ENCODE results near the gene GBF1.

Gene GBF1

GRCh38 chr10:102412293-102412692 is 167.0 kb downstream of the GBF1 start:
- no peak for TF ChIP-seq GATA3 (IDR thresholded peaks at IDR 0.05; ENCODE audit: low read depth, low read length)
- TF ChIP-seq GATA2 (IDR thresholded peaks at IDR 0.05; ENCODE audit: low read depth, low read length), result no peak

- TF ChIP-seq GATA2 (IDR thresholded peaks at IDR 0.05; ENCODE audit: low read depth, low read length), result no peak
These were observed 167.8 kb downstream of the GBF1 start for GRCh38 chr10:102413053-102413705.

- TF ChIP-seq GATA3 (IDR thresholded peaks at IDR 0.05; ENCODE audit: low read depth, low read length), result no peak
These were observed 168.7 kb downstream of the GBF1 start for GRCh38 chr10:102413806-102414561.

- TF ChIP-seq GATA2 (IDR thresholded peaks at IDR 0.05; ENCODE audit: low read depth, low read length), result no peak
- TF ChIP-seq GATA3 (IDR thresholded peaks at IDR 0.05; ENCODE audit: low read depth, low read length), result no peak
These were observed 169.4 kb downstream of the GBF1 start for GRCh38 chr10:102414749-102415148.

GRCh38 chr10:102416283-102416682 is 171.0 kb downstream of the GBF1 start:
- TF ChIP-seq GATA2 (IDR thresholded peaks at IDR 0.05; ENCODE audit: low read depth, low read length) (no peak), GATA3 (IDR thresholded peaks at IDR 0.05; ENCODE audit: low read depth, low read length) (no peak)

- TF ChIP-seq GATA2 (IDR thresholded peaks at IDR 0.05; ENCODE audit: low read depth, low read length) (no peak), GATA3 (IDR thresholded peaks at IDR 0.05; ENCODE audit: low read depth, low read length) (no peak)
These were observed 171.4 kb downstream of the GBF1 start for GRCh38 chr10:102416695-102417094.

GRCh38 chr10:102418622-102419268 is 173.4 kb downstream of the GBF1 start, which contains the start of gene PSD:
PSD (minus strand) TSS chr10:102418785; CDS start chr10:102417038, 1,747 bp downstream.
- TF ChIP-seq GATA2 (IDR thresholded peaks at IDR 0.05; ENCODE audit: low read depth, low read length) (no peak), GATA3 (IDR thresholded peaks at IDR 0.05; ENCODE audit: low read depth, low read length) (no peak)

- TF ChIP-seq GATA3 (IDR thresholded peaks at IDR 0.05; ENCODE audit: low read depth, low read length) (no peak), GATA2 (IDR thresholded peaks at IDR 0.05; ENCODE audit: low read depth, low read length) (peak; percentile 29; the same call in 1 of the 2 replicates)
These were observed 174.2 kb downstream of the GBF1 start for GRCh38 chr10:102419269-102420180.

- no peak for TF ChIP-seq GATA2 (IDR thresholded peaks at IDR 0.05; ENCODE audit: low read depth, low read length)
- no peak for TF ChIP-seq GATA3 (IDR thresholded peaks at IDR 0.05; ENCODE audit: low read depth, low read length)
These were observed 174.9 kb downstream of the GBF1 start for GRCh38 chr10:102420181-102420713.

GRCh38 chr10:102420714-102421506 is 175.6 kb downstream of the GBF1 start, which contains the start of gene FBXL15:
FBXL15 (plus strand) TSS chr10:102420836; CDS start chr10:102421130, 294 bp downstream.
- TF ChIP-seq GATA3 (IDR thresholded peaks at IDR 0.05; ENCODE audit: low read depth, low read length), result no peak
- no peak for TF ChIP-seq GATA2 (IDR thresholded peaks at IDR 0.05; ENCODE audit: low read depth, low read length)

GRCh38 chr10:102421507-102421756 is 176.1 kb downstream of the GBF1 start:
- no peak for TF ChIP-seq GATA3 (IDR thresholded peaks at IDR 0.05; ENCODE audit: low read depth, low read length)
- TF ChIP-seq GATA2 (IDR thresholded peaks at IDR 0.05; ENCODE audit: low read depth, low read length), result no peak

- no peak for TF ChIP-seq GATA3 (IDR thresholded peaks at IDR 0.05; ENCODE audit: low read depth, low read length)
- no peak for TF ChIP-seq GATA2 (IDR thresholded peaks at IDR 0.05; ENCODE audit: low read depth, low read length)
These were observed 176.6 kb downstream of the GBF1 start for GRCh38 chr10:102421757-102422512.

Data from SH-SY5Y (cell line).